Left renal pelvis (tissue), 4 donors: ENCODE measurements around the gene CERK. TPM values are rescaled to one million over a fixed set of nuclear protein-coding genes. Genes with fewer than 3 reads are reported as not detected.

Experiments
- DNase-seq, 4 donors: peaks; one replicate each; pipeline ENCODE4 v3.0.0-alpha.2; 2013; ENCODE audit warnings: low read depth in 4 of 4, low spot score in 3 of 4
- polyA plus RNA-seq, 4 donors: library from polyadenylated mRNA; unstranded; fragments of 120-200 nt; gene quantifications; one replicate each; pipeline ENCODE4 v1.2.1, GENCODE V29; 2013; ENCODE audit not compliant: insufficient read length in 4 of 4

CERK gene
- polyA plus RNA-seq, 4 donors = 48.8 to 56.6 (median 50.2) TPM

DNA sequence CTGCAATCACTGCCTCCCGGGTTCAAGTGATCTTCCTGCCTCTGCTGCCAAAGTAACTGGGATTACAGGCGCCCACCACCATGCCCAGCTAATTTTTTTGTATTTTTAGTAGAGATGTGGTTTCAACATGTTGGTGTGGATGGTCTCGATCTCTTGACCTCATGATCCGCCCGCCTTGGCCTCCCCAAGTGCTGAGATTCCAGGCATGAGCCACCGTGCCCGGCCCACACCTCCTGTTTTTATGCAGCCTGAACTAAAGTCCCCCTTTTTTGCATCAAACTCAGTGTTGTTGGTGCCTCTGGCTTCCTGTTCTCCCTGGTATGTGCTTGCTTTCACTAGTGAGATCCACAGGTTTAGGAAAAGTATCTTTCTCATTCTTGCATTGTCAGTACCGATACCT lies 28.6 kb upstream of the CERK start:
- DNase-seq = no peak

GRCh38 chr22:46764779-46765485 lies 26.9 kb upstream of the CERK start:
- no peak for DNase-seq

DNA sequence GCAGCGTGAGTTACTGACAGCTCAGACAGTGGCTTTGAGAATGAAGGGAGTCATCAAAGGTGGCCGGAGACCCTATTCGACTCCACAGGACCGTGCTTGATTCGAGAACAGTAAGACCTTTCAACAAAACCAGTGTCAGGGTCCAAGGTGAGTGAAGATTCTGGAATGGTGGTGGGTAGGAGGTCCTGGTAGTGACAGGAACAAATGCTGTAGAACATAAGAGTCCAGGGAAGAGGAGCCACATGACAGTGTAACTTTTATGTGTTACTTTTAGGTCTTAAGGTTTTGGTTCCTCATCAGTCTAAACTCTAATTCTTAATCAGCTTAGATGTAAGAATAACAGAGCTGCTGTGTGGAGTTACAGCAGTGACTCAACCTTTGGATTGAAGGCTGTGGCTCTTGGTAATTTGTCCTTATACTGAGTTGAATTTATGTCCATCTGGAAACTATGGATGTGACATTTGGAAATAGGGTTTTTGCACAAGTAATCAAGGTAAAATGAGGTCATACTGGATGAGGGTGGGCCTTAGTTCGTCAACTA lies 26.2 kb upstream of the CERK start:
- no peak for DNase-seq

DNA sequence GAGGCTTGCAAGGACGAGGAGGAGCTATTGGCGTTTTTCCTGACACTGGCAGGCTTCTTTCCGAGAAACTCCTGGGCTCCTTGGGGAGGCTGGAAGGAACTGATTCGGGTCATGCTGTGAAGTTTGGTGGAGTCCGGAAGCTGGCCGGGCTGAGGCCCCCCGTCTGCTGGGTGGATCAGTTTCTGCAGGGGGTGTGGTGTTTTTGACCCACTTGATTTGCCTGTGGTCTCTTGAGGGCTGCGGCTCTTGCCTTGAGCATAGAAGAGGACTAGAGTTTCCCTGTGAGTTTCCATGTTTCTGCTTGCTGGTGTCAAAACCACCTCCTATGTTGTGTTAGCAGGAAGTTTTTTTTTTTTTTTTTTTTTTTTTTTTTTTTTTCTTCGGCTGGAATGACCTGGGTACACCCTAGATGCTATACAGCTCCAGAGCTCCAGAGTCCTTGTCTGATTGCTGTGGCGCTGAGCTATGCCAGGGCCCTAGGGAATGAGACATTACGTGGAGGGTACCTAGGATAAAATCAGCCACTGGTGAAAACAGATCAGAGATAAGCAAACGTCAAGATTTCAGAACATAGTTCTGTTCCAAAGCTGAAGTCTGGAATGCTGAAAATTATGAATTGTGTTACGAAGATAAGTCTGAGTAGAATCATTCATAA lies 25.1 kb upstream of the CERK start:
- DNase-seq = no peak

DNA sequence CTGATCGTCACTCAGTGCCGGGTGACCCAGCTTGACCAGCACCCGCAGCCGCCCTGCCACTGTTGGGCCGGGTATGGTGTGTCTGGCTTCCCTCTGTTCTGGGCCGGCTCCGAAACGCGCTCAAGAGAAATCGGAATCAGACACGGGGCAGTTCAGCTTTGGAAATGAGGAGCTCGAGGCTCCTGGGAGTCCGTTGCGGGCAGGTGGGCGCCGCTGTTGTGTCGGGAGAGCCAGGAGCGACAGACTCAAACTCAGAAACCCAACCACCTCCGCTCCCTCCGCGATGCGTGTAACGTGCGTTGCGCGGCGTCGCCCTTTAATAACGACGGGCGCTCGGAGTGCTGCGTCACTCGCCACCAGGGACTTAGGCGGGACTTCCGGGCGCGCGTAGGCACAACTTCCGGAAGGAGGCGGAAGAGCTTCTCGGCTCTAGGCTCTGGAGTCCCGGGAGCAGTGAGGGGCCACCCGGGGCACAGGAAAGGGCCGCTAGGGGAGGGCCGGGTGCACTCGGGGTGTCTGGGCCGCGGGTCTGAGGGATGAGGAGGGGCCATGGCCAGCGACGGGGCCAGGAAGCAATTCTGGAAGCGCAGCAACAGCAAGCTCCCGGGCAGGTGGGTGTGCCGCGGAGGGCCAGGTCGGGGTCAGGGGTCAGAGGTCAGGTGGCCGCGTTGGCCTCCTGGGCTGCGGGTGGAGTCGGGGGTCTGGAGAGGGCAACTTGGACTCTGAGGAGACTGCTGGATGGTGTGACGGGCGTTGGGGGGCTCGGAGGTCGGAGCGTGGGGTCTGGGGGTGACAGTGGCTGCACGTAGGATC lies 24.4 kb upstream of the CERK start, which contains the start of gene TBC1D22A:
Gene TBC1D22A, plus strand, starts transcription at position 413 of the 813 bp plus-strand sequence. Its CDS starts 137 bp downstream, at position 550.
- DNase-seq = peak; percentile 79 to 88 (median 86)

GRCh38 chr22:46761539-46762237 lies 23.6 kb upstream of the CERK start:
- no peak for DNase-seq

DNA sequence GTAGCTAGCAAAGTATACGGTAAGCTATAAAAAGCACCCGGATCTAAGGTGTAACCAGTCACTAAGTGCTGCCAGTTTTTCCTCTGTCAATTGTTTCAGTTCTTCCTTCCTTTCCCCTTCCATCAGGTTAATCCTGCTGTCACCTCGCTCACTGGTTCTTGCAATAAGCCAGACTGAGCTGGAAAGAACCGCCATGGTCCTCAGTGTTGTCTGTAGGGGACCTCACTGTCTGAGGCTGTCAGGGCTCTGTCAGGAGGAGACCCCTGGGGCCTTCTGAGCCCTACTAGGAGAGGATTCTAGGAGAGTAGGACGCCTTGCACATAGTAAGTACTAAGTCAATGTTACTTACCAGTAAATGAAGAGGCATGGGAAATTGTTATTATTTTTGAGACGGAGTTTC lies 23.0 kb upstream of the CERK start:
- DNase-seq = no peak

DNA sequence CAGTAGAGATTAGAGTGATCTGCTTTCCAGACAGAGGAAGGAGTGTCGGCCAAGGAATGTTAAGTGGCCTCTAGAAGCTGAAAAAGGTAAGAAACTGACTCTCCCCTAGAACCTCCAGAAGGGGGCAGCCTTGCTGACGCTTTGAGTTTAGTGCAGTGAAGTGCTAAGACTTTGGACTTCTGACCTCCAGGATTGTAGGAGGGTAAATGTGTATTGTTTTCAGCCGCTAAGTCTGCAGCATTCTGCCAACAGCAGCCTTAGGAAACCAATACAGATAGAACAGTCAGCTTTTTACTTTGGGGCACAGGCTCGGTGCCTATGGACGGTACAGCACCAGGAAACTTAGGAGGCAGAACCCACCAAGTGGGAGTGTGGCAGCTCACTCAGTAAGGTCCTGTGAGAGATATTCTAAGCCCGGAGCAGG lies 20.8 kb upstream of the CERK start:
- no peak for DNase-seq

DNA sequence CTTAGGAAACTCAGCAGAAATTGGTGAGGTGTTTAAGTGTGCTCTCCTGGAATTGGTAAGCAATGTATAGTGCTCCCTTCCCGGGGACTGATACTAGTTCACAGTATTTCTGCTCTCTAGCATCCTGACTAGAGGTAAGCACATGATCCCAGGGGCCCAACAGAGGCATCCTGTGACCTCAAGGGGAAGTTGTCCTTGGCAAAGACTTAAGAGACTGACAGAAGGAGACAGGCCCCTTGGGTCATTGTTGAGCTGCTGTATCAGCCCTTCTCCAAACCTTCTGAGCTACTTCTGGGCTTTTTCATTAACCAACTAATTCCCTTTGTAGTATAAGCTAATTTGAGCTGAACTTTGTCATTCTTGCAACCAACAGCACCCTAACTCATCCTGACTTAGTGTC lies 20.1 kb upstream of the CERK start:
- DNase-seq = no peak

DNA sequence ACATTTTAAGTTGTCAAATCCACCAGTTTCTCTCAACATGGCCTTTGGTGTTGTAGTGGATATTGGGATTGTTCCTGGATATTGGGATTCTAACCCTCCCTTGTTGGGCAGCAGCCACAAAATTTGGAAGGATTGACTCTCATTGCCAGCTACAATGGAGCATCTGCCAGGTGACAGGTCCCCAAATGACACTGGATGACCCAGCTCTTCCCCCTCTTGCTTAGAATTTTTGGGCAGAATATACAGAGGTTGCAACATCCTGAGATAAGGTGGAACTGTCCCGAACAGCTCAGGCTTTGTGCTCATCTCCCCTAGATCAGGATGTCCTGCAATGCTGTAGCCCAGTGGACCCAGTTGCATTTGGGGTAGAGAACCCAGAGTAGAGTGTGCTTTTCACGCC lies 19.1 kb upstream of the CERK start:
- DNase-seq = no peak

DNA sequence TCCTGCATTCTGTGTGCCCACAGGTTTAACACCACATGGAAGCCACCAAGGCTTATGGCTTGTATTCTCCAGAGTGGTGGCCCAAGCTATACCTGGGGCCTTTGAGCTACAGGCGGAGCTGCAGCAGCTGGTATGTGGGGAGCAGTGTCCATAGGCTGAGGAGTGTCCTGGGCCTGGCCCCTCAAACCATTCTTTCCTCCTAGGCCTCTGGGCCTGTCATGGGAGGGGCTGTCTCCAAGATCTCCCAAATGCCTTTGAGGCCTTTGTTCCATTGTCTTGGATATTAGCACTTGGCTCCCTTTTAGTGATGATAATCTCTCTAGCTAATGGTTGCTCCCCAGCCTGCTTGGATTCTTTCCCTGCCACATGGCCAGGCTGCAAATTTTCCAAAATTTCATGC lies 18.0 kb upstream of the CERK start:
- no peak for DNase-seq

GRCh38 chr22:46755525-46755924 lies 17.5 kb upstream of the CERK start:
- no peak for DNase-seq

- DNase-seq = no peak
Measured at GRCh38 chr22:46754826-46755225, 16.8 kb upstream of the CERK start.

DNA sequence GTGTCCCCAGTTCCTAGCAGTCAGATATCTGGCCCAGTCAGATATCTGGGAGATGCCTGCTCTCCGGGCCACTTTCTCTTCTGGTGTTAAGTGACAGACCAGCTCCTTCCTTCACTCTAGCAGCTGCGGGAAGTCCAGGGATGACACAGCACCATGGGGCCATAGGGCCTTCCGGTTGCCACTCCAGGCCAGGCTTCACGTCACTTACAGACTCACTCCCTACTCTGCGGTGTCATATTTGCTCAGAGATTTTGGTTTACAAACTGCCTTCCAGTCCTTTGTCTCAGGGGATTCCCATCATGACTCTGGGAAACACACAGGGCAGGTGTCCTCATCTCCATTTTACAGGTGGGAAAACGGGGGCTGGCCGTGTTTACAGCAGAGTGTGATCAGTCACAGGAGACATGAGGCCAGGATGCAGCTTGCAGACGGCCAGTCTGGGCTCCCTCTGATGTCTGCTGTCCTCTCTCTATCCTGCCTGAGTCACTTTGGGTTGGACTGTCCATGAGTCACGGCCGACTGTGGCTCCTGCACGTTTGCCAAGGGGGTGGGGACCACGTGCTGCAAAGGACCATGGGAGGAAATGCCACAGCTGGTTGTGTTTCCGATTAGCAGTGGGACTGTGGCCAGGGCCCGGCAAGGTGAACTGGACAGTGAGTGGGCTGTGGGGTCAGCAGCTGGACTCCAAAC lies 16.2 kb upstream of the CERK start:
- DNase-seq = no peak

DNA sequence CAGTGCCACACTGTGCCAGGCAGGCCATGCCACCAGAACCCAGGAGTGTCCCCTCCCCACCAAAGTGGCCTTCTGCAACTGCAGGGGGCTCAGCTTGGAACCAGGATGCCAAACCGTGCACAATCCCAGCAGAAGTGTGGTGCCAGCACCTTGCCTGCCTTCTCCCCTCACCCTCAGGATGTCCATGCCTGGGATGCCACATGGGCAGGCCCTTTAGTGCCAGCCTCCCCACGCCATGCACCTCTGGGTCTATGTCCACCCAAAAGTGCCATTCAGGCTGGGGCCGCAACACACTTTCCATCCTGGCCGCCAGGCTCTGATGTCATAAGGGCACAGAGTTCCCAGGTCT lies 15.7 kb upstream of the CERK start:
- no peak for DNase-seq

DNA sequence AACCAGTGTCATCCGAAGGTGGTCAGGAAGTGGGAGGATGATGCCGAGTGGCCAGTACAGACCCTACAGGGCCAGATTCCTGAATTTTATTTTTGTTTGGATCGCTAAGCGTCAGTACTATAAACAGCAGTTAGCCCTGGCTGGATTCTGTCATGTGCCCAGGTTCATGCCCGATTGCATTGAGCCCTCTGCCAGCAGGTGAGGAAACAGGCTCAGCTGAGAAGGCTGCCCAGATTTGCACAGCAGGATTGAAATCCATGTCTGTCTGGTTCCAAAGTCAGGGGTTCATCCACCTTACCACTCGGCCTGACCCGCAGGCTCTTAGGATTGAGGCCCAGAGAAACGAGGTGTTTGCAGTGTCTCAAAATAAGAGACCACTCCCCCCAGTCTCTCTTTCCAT lies 15.3 kb upstream of the CERK start:
- DNase-seq = no peak

DNA sequence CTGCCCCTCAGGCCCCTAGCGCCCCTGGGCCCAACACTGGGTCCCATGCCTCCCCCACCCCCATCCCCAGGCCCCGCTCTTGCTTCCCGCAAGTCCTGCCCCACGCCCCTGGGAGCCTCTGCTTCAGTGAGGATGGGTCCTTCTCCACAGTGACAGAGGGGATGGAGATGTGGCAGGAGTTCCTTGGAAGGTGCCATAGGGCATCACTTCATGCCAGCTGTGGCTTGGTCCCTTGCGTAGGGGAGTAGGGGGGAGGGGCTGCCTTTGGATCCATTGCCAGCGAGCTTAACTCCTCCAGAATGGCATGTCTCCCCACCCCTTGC lies 14.9 kb upstream of the CERK start:
- DNase-seq = no peak

DNA sequence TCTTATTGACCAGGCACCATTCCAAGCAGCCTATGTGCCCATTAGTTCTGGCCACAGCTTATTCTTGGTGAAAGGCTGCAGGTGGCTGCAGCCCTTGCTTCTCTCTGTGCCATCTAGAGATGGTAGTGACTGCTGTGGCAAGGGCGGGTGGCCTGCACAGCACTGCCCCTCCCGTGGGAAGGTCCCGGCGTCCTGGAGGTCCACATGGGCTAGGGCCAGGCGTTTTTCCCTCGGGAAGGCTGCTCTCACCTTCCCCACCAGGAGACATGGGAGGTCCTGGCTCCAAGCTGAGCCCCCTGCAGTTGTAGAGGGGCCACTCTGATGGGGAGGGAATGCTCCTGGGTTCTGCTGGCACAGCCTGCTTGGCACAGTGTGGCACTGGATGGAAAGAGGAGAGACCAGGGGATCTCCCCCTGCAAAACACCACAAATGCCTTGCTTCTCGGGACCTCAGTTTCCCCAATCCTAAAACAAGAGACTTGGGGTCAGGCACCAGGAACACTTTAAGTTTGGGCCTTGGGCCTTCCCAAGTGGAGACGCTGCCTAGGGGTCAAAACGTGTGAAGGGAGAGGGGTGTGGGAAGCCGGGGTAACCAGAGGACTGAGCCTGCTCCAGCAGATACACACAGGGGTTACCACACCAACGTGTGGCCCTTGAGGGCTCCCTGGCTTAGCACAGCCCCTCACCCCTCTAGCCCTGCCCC lies 14.4 kb upstream of the CERK start:
- DNase-seq = no peak

- no peak for DNase-seq
Measured at GRCh38 chr22:46750863-46751443, 12.9 kb upstream of the CERK start.

- DNase-seq = no peak
Measured at GRCh38 chr22:46750530-46750800, 12.4 kb upstream of the CERK start.
